Measurements from ENCODE around the gene KLHL3. TPM values are rescaled to one million over a fixed set of nuclear protein-coding genes. Genes with fewer than 3 reads are reported as not detected.

Gene KLHL3
- total RNA-seq, 1 donor from 2014 or later: 6.7 TPM

GRCh38 chr5:137689306-137689705 lies 46.6 kb downstream of the KLHL3 start:
- intact Hi-C loops (cut with DNase I): no loop called here
- ATAC-seq: no peak
- TF ChIP-seq CTCF (IDR thresholded peaks at IDR 0.05): no peak
- no peak overlapping the region for H3K4me3 ChIP-seq
- no peaks in the 10 kb centered on the region for H3K27me3 ChIP-seq (ENCODE audit: low read depth)
- H3K4me1 ChIP-seq: no peaks in the 10 kb centered on the region
- no peak overlapping the region for H3K27ac ChIP-seq
- no peaks in the 10 kb centered on the region for H3K9me3 ChIP-seq
- no peak for DNase-seq
- H3K36me3 ChIP-seq: peaks cover 5% of the 10 kb centered on the region

GRCh38 chr5:137688210-137688840 lies 47.6 kb downstream of the KLHL3 start:
- H3K9me3 ChIP-seq: no peaks in the 10 kb centered on the region
- no peak for ATAC-seq

GRCh38 chr5:137684761-137685160 lies 51.1 kb downstream of the KLHL3 start:
- intact Hi-C loops (cut with DNase I): no loop called here
- no peaks in the 10 kb centered on the region for H3K27me3 ChIP-seq (ENCODE audit: low read depth)
- H3K36me3 ChIP-seq: no peaks in the 10 kb centered on the region
- no peaks in the 10 kb centered on the region for H3K9me3 ChIP-seq
- no peaks in the 10 kb centered on the region for H3K4me1 ChIP-seq
- no peak for TF ChIP-seq CTCF (IDR thresholded peaks at IDR 0.05)
- no peak for DNase-seq
- no peak for ATAC-seq
- H3K4me3 ChIP-seq: no peak overlapping the region
- H3K27ac ChIP-seq: no peak overlapping the region

More at GRCh38 chr5:137688210-137688840, 47.6 kb downstream of the KLHL3 start:
- intact Hi-C loops (cut with DNase I): no loop called here
- DNase-seq: no peak
- Histone ChIP-seq H3K27ac (no peak overlapping the region), H3K27me3 (ENCODE audit: low read depth) (no peaks in the 10 kb centered on the region), H3K4me1 (no peaks in the 10 kb centered on the region), H3K4me3 (no peak overlapping the region), H3K36me3 (peaks cover 5% of the 10 kb centered on the region)
- TF ChIP-seq CTCF (IDR thresholded peaks at IDR 0.05): no peak

- no peaks in the 10 kb centered on the region for H3K36me3 ChIP-seq
- DNase-seq: no peak
- H3K4me1 ChIP-seq: no peaks in the 10 kb centered on the region
- H3K9me3 ChIP-seq: no peaks in the 10 kb centered on the region
- H3K27me3 ChIP-seq (ENCODE audit: low read depth): no peaks in the 10 kb centered on the region
- TF ChIP-seq CTCF (IDR thresholded peaks at IDR 0.05): no peak
- no peak overlapping the region for H3K4me3 ChIP-seq
- no peak for ATAC-seq
- intact Hi-C loops (cut with DNase I): no loop called here
- H3K27ac ChIP-seq: no peak overlapping the region
Measured at GRCh38 chr5:137681191-137681590, 54.7 kb downstream of the KLHL3 start.

GRCh38 chr5:137679910-137680309 lies 56.0 kb downstream of the KLHL3 start:
- no peak overlapping the region for H3K4me3 ChIP-seq
- H3K9me3 ChIP-seq: no peaks in the 10 kb centered on the region
- no peak for TF ChIP-seq CTCF (IDR thresholded peaks at IDR 0.05)
- H3K27ac ChIP-seq: no peak overlapping the region
- DNase-seq: no peak
- ATAC-seq: no peak
- H3K4me1 ChIP-seq: no peaks in the 10 kb centered on the region
- intact Hi-C loops (cut with DNase I): no loop called here
- no peaks in the 10 kb centered on the region for H3K36me3 ChIP-seq
- H3K27me3 ChIP-seq (ENCODE audit: low read depth): no peaks in the 10 kb centered on the region
